SHP77 (cell line): ENCODE measurements around the gene THAP7.
"Not testable (repeated sequence)": the region's sequence is repeated elsewhere in the genome, so short reads cannot be mapped to it uniquely, and the experiment has no call there.

Experiments used
- DNase-seq, 2 experiments: peaks; one replicate each; lab custom pipeline; 2025; lab: John Stamatoyannopoulos, UW

THAP7 gene

DNA sequence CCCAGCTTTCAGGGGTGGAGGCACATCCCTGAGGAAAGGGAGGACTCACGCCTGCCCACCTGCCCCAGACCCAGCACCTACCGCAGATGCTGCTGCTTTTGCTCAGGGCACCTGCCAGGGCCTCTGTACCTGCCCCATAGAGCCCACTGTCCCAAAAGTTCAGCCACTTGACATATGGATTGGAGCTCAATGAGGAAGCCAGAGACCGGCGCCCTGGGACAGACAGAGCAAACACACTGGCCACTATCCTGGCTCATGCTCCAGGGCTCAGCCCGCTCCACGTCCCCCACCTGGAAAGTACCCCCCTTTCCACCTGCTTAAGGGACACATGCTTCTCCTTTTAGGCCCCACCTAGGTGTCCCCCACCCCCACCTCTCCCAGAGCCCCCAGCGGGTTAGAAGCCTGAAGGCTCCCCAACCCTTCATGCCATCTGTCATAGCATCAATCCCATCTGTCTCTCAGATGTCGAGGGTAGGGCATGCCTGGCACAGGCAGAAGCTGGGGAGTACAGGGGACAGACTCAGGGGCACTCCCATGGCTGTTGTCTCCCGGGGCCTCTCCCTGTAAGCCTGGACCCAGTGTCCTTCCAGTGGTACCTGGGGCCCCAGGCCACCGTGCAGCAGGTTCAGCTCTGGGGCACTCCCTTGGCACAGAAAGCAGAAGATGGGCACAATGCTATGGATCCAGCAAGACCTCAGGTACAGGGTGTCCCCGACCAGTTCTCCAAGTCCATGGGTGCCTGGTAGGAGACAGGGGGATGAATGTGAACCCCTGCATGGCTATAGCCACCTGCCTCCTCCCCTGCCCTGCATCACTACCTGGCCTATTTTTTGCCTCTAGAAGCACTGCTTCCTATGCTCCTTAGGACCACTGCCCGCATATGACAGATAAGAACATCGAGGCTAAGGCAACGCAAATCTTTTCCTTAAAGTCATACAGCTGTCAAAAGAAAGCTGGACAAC lies 10.8 kb upstream of the THAP7 start:
- no peak for DNase-seq

DNA sequence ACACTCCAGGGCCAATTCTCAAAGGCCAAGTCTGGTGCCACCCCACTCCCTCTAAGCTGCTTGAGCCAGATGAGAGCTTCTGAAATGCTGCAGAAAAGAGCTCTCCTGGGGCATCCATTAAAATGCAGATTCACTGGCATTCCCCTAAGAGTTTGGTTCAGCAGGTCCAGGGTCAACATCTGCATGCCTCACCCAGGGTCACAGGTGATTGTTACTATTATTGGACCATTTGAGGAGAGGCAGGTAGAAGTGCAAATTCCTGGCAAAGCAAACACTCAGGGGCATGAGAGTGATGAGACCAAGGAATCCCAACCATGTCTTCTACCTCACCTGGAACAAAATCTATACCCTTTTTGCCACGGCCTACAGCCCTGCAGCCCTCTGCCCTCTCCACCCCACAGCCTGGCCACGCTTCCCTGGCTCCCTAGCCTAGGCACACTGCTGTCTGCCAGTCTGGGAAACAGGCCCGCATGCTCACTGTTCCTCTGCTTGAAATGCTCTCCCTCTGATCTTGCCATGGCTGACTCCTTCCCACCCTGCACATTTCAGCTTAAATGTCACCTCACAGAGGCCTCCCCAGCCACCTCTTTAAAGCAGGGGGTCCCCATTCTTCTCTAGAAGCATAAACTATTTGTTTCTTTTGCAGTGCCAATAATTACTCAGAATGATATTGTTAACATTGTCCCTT lies 8.7 kb upstream of the THAP7 start:
- DNase-seq, result no peak

DNA sequence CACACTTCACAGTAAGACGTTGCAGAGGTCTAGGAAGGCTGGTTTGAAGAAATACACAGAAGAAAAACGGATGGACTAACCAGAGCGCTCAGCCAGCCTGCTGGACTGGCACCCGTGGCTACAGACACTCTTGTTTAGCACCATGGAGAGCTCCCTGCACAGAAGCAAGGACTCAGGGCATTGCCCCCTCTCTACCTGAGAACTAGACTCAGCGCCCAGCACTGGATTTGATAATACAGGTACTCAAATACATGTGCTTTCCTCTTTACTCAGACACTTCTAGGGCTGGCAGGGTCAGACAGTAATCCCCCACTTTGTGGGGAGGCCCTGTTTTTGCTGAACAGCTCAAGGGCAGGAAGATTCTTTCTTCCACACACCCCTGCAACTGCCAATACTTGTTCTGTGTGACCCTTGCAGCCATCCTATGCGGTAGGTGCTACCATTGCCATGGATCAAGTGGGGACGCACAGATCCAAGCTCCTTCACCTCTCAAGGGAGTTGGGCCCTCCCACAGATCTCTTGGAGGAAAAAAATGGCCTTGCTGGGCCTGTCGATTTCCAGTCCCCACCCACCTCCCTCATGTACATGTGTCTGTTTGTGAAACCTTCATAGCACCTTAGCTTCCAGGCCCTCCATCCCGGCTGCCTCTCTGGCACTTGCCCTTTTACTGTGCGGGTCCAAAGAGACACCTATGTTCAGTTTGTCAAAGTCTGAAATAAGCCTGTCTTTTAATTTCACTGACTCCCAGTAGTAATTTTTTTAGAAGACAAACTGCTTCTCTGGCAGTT lies 7.9 kb upstream of the THAP7 start:
- no peak for DNase-seq

DNA sequence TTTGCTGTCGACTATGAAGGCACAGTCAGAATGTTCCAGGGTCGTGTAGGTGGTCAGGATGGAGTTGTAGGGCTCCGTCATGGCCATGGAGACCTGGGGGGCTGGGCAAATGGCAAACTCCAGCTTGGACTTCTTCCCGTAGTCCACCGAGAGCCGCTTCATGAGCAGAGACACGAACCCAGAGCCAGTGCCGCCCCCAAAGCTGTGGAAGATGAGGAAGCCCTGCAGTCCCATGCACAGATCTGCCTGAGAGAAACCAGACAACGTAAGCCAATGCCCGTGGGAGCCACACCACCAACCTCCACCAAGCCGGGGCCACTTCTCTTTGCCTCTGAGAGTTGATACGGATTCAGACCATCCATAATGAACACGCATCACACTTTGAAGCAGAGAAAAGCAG lies 7.3 kb upstream of the THAP7 start:
- DNase-seq, result not testable (repeated sequence)

DNA sequence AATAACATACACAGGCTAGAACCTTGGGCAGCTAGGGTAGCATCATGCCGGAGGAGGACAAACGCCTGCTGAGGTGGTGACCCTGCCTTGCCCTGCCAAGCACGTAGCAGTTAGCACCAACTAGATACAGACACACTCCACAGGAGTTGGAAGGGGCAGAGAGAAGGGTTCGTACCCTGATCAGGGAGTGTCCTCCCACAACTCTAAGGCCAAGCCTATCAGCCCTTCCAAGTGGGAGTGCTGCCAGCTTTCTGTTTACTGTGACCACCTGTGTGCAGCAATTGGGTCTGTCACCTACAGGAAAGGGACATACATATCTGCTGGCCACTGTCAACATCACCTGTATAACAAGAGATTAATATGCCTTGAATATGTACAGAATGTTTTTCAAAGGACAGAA lies 1.9 kb upstream of the THAP7 start:
- peak; percentile 21 to 22 for DNase-seq

DNA sequence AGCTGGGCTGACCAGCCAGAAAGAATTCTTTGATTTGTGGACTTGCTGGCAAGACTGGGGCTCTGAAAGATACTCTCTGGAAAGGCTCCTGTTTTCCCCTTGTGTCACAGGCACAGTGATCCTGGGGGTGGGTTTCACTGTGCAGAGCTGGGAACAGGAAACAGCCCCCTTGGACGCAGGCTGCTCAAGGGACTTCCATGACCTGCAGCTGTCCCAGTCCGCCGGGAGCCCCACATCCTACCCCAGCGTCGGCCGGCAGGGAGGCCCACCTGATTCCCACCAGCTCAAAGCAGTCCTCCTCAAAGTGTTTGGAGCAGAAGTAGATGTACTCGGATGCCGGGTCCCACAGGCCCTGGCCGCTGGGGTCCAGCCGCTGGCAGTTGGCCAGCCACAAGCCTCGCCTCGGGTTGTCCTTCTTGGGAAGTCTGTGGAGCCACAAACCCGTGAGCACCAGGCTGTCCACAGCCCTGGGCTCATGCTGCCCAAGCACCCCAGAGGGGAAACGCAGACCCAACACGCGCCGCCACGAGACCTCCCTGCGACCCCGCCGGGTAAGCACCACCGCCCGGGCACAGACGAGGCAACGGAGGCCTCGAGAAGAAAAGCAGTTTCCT lies 824 bp downstream of the THAP7 start:
- no peak for DNase-seq

DNA sequence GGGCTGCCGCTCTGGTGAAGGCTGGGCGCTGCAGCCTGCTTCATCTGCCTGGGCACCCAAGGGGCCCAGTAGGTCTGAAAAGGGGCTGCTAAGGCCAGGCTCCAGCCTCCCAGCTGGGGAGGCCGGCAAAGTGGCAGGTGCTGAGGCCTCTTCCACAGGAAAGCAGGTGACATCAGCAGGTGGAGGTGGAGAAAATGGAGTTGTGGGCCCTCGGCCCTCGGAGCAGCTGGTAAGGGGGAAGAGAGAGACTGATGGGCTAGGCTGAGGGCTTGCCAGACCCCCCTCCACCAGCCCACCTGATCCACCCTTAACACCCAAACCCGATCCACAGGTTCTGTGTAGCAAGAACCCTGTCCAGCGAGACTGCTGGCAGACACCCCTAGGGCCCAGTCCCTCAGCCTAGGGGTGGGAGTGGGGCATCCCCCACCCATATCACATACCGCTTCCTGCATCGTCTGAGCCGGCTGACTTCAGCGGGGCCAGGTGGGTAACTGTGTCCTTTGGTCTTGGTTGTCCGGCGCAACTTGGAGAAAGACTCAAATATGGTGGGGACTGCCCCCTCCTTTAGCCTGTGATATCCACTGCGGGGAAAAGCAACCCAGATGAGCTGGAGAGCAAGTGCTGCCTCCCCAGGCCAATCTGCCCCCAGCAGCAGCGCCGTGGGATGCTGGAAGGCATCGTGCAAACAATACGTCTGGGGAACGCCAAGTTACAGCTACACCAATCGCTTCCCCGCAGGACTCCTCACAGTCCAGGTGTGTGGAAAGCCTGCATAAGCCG lies 1.5 kb downstream of the THAP7 start:
- DNase-seq, result no peak

DNA sequence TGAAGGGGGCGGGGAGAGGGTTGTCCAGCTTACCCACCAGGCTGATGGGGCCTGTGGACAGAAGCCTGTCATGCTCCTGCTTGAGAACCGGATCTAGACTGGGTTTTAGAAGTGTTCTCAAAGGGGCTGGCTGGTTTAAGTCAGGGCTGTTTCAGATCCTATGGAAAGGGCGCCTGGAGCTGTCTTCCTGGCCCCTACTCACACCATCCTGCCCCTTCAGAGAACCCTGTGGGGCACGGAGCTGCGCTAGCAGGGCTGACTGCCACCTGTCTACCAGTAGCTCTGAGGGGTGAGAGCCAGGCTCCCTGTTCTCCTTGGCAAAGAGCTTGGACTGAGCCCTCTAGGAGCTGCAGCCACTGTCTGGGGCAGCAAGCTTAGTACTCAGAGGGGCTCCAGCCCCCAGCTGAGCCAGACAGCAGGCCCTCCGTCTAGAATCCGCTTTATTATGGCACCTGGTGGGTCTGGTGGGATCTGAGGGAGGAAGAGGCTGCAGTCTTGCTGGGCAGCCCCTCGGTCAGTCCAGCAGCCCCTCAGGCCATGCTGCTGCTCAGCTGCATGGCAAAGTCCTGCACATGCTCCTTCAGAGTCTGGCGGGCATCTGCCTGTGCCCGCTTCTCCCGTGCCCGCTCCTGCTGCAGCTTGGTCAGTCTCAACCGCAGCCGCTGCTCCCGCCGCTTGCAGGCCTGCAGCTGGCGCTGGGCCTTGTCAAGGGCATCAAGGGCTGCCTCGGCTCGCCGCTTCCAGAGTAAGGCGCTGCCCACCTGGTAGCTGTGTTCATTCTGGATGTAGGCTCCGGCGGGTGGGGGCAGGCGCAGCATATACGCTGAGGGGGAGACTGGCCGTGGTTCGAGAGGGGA lies 2.3 kb downstream of the THAP7 start:
- DNase-seq, result no peak

DNA sequence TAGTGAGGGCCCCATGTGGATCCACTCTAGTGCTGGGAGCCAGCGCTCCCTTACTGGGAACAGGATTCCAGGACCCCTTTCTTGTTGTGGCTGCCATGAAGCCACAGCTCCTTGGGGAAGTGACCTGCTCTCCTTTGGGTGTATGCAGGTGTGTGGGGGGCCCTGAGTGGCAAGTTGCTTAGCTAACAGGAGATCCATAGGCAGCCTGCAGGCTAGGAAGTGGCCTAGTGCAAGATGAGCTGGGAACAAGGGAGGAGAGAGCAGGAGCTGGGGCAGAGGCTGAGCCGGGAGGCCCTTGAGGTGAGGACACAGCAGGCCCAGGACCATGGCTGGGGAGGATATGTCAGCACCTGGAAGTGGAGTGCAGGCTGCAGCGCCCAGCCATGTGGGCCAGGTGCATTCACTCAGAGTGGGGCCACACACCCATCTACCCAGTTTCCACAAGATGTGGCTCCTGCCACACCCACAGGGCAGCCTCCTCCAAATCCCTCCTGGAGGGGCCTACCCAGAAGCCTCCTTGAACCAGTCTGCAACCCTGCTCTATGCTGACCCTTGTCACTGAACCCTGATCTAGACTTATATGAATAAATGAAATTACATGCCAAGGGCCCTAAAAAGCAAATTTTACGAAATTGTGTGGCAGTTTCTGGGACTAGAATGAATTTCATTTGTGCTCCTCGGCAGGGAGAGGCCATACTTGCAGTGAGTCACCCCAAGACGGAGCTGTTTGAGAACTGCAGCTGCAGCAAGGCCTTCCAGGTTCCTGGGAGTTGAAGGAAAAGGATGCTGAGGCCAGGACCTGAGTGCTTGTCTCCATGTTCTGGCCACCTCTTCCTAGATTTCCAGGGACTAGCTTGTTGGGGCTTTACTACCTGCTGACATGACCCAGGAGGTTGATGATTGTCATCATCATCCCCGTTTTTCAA lies 3.2 kb downstream of the THAP7 start:
- DNase-seq, result no peak

DNA sequence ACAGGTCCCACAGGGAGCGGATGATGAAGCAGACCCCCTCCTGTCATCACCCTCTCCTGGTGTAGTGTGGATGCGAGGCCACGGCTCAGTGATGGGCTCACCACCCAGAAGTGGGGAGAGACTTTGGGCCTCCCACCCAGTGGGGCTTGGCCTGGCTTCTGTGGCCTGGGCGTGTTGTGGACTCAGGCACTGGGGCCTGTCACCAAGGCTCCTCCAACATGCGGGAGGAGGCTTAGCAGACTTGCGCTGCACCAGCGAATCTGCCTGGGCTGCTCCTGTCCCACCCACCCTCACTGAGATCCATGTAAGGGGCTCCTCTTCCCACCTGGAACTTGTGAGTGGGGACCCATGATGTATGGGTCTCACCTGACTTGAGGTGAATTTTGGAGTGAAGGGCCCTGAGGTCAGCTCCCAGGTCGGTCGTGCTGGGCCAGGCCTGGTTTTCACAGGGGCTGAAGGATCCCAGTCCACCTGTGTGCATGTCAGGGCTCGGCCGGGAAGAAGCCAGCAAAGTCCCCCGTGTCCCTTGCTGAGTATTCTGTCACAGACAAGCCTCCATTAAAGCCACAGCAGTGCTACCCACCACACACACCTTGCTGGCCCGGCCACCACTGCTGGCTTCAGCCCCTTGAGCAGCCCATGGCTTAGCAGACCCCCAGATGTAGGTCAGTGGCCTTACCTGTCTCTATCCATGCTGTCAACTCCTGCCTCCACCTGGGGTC lies 4.2 kb downstream of the THAP7 start:
- no peak for DNase-seq

DNA sequence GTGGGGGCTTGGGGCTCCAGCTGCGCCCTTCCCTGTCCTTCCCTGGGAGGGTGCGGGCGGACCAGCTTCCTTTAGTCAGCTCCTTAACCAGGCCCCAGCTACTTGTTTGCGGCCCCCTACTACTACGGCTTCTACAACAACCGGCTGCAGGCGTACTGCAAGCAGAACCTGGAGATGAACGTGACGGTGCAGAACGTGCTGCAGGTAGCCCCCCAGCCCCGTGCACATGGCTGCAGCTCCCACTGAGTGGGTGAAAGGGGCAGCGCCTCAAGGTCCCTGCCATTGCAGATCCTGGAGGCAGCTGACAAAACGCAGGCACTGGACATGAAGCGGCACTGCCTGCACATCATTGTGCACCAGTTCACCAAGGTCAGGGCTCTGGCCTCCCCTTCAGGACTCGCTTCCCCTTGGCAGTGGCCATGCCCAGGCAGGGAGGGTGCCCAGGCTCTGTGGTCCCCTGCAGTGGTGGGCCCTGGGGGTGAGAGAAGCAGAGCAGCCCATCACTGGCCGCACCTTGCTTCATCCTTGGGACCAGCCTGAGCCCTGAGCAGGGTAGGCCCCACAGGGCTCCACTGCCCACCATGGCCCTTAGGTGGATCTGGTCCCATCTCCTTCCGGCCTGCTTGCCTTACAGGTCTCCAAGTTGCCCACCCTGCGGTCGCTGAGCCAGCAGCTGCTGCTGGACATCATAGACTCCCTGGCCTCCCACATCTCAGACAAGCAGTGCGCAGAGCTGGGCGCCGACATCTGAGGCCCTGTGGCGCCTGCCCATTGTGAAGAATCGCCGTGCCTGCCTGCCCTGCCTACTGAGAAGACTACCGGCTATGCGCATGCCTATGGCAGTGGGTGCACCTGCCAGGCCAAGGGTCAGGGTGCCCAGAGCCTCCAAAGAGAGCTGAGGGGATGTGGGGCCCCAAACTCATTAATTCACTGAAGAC lies 5.1 kb downstream of the THAP7 start:
- no peak for DNase-seq

DNA sequence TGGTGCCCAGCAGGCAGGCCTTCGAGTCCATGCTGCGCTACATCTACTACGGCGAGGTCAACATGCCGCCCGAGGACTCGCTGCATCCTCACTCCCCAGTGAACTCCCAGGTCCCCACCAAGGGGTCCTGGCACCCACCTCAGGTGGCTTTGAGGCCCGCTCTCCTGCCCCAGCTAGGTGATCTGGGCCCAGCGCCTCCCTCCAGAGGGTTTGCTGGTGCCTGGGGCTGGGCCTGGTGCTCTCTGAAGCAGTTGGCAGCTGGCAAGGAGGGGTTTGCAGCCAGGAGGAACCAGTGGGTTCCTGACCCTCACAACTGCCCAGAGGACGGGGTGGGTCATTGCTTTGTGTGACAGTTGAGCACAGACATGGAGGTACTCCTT lies 5.9 kb downstream of the THAP7 start:
- DNase-seq, result no peak

DNA sequence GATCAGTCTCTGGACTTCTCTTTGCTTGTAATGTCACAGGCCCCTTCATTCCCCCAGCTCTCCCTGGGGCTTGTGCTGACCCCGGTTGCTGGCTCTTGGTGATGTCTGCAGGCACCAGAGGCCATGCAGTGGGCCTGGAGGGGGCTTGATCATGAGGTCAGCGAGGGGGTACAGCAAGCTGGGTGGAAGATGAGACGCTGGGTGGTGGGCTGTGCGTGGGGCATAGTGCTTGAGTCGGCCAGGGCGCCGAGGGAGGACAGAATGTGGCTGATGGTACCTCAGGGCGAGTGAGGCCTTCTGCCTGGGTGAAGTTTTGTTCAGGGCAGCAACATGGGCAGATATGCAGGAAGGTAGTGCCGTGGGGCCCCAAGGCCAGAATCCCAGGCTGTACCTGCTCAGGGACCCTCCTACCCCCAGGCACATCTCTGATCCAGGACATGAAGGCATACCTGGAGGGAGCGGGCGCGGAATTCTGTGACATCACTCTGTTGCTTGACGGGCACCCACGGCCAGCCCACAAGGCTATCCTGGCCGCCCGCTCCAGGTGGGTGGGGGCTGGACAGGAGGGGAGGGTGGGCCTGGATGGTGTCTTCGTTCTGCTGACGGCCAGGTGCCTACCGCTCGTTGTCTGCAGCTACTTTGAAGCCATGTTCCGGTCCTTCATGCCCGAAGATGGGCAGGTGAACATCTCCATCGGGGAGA lies 6.4 kb downstream of the THAP7 start:
- no peak for DNase-seq

DNA sequence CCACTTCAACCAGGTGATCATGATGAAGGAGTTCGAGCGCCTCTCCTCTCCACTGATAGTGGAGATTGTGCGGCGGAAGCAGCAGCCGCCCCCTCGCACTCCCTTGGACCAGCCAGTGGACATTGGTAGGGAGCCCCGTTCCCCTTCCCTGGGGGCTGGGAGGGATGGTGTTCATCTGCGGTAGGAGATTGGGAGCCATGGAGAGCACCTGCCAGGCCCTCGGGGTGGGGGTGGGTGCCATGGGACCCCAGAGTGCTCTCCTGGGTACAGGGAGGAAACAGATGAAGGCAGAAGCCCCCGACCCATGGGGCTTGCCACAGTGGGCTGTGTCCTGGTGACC lies 7.0 kb downstream of the THAP7 start:
- DNase-seq, result no peak

DNA sequence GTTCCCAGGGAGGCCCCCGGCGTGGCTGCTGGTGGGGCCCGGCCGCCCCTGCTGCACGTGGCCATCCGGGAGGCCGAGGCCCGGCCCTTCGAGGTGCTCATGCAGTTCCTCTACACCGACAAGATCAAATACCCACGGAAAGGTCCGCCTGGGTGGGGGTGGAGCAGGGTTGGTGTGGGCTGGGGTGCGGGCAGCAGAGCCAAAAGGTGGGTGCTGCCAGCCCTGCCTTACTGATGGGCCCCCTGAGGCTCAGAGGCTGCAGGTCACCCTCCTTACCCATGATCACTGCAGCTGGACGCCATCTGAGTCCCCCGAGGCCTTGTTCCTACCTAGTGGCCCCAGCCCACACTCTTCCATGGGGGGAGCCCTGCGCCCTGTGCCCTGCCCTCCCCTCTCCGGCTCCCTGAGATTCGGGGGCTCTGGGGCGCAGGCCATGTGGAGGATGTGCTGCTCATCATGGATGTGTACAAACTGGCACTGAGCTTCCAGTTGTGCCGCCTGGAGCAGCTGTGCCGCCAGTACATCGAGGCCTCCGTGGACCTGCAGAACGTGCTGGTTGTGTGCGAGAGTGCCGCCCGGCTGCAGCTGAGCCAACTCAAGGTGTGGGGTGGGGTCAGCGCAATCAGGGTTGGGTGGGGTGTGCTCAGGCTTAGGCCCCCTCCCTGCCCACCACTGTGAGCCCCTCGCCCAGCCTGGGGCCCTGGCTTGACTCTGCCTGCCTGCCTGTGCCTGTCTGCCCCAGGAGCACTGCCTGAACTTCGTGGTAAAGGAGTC lies 7.6 kb downstream of the THAP7 start:
- DNase-seq, result no peak
